HEK293T (cell line): Measurements from ENCODE around the gene BMPR2.

ENCODE experiments used
- CTCF ChIA-PET: fragments of 350-600 bp; formaldehyde crosslinking; extraction: SDS; loops from one replicate; lab custom pipeline; 2021; ENCODE audit warnings: antibody characterized with exemption, inconsistent platforms; lab: Yijun Ruan, JAX
- POLR2A ChIA-PET: fragments of 350-600 bp; formaldehyde crosslinking; extraction: SDS; loops from one replicate; lab custom pipeline; 2020; ENCODE audit warnings: antibody characterized with exemption, inconsistent platforms; lab: Yijun Ruan, JAX
- DNase-seq: peaks from one replicate; pipeline ENCODE4 v3.0.0; 2012; ENCODE audit warnings: mixed read lengths; ENCODE audit errors: extremely low spot score
- ARNT ChIP-seq: fragments of 450-650 bp; IDR thresholded peaks from 2 replicates; pipeline ENCODE4 v1.6.1; 2017; ENCODE audit warnings: mild to moderate bottlenecking
- BHLHE40 ChIP-seq: fragments of 450-650 bp; IDR thresholded peaks from 2 replicates; pipeline ENCODE4 v1.6.1; 2016; ENCODE audit warnings: mild to moderate bottlenecking, moderate library complexity, borderline replicate concordance
- CTBP1 ChIP-seq: fragments of 450-650 bp; IDR thresholded peaks from 2 replicates; pipeline ENCODE4 v1.6.1; 2016; ENCODE audit warnings: borderline replicate concordance
- ELF4 ChIP-seq: fragments of 450-650 bp; IDR thresholded peaks from 2 replicates; pipeline ENCODE4 v1.6.1; 2017; ENCODE audit warnings: antibody characterized with exemption
- FOXA1 ChIP-seq: fragments of 450-650 bp; IDR thresholded peaks from 2 replicates; pipeline ENCODE4 v1.6.1; 2016; ENCODE audit warnings: mild to moderate bottlenecking
- FOXK2 ChIP-seq: fragments of 450-650 bp; IDR thresholded peaks from 2 replicates; pipeline ENCODE4 v1.6.1; 2016; ENCODE audit warnings: mild to moderate bottlenecking
- FOXM1 ChIP-seq: fragments of 450-650 bp; IDR thresholded peaks from 2 replicates; pipeline ENCODE4 v1.6.1; 2017; ENCODE audit warnings: mild to moderate bottlenecking, borderline replicate concordance
- HDGF ChIP-seq: fragments of 450-650 bp; IDR thresholded peaks from 2 replicates; pipeline ENCODE4 v1.6.1; 2017; ENCODE audit warnings: antibody characterized with exemption, borderline replicate concordance
- L3MBTL2 ChIP-seq: fragments of 450-650 bp; conservative IDR thresholded peaks from 2 replicates; pipeline ENCODE4 v1.6.1; 2016; ENCODE audit warnings: mild to moderate bottlenecking
- LEF1 ChIP-seq: fragments of 450-650 bp; IDR thresholded peaks from 2 replicates; pipeline ENCODE4 v1.6.1; 2017; ENCODE audit warnings: mild to moderate bottlenecking, borderline replicate concordance
- NFRKB ChIP-seq: fragments of 450-650 bp; IDR thresholded peaks from 2 replicates; pipeline ENCODE4 v1.6.1; 2016; ENCODE audit warnings: mild to moderate bottlenecking, moderate library complexity
- SP1 ChIP-seq: fragments of 450-650 bp; IDR thresholded peaks from 2 replicates; pipeline ENCODE4 v1.6.1; 2017
- SUZ12 ChIP-seq: fragments of 450-650 bp; IDR thresholded peaks from 2 replicates; pipeline ENCODE4 v1.6.1; 2016; ENCODE audit warnings: mild to moderate bottlenecking
- TARDBP ChIP-seq: fragments of 450-650 bp; IDR thresholded peaks from 2 replicates; pipeline ENCODE4 v1.6.1; 2016
- ZNF384 ChIP-seq: fragments of 450-650 bp; IDR thresholded peaks from 2 replicates; pipeline ENCODE4 v1.6.1; 2016
- TF ChIP-seq, protein P1 (sequence below): fragments of 450-650 bp; IDR thresholded peaks from 2 replicates; pipeline ENCODE4 v1.6.1; 2016

BMPR2 gene

DNA sequence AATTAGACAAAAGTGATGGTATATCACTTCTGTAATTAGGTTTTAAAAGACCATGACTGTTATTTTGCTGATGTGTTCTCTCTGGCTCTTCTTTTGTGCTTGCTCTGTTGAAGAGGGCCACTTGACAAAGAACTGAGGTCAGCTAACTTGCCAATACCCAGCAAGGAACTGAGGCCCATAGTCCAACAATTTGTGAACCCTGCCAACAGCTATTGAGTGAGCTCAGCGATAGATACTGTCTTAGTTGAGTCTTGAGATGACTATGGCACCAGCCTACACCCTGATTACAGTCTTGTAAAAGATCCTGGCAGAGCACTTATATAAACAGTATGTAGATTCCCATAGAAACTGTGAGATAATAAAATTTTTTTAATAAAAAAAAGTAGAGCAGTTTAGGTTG is 103.0 kb downstream of the BMPR2 start:
- no peak for DNase-seq
- POLR2A ChIA-PET: interaction anchor here (0.5 kb wide), 1 partner anchor 9 kb away, joined by 3 read pairs; no protein-coding TSS in a partner anchor
- CTCF ChIA-PET: no interaction called here
- TF ChIP-seq NFRKB (no peak), ZNF384 (no peak), FOXM1 (no peak), SP1 (no peak), CTBP1 (no peak), LEF1 (no peak), ELF4 (no peak), SUZ12 (no peak), ARNT (no peak), HDGF (no peak), BHLHE40 (no peak), FOXA1 (no peak)
- TF ChIP-seq, protein P1, sequence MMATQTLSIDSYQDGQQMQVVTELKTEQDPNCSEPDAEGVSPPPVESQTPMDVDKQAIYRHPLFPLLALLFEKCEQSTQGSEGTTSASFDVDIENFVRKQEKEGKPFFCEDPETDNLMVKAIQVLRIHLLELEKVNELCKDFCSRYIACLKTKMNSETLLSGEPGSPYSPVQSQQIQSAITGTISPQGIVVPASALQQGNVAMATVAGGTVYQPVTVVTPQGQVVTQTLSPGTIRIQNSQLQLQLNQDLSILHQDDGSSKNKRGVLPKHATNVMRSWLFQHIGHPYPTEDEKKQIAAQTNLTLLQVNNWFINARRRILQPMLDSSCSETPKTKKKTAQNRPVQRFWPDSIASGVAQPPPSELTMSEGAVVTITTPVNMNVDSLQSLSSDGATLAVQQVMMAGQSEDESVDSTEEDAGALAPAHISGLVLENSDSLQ: no peak

DNA sequence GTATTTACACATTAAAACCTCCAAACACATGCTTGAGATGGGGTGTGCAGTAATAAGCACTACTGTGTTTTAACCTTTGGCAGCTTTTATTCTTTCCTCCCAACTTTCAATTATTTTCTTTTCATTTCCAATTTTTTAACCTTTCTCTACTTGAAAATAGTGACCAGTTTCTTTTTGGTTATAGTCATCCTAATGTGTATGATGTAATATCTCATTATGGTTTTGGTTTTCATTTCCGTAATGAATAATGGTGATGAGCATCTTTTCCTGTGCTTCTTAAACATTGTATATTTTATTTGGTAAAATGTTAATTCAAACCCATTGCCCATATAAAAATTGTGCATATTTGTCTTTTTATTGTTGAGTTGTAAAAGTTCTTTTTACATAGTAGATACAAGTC is 103.5 kb downstream of the BMPR2 start:
- DNase-seq: no peak
- TF ChIP-seq FOXA1 (no peak), ZNF384 (no peak), CTBP1 (no peak), FOXM1 (no peak), L3MBTL2 (no peak), FOXK2 (no peak), HDGF (no peak), SUZ12 (no peak)
- POLR2A ChIA-PET: no interaction called here
- CTCF ChIA-PET: no interaction called here

DNA sequence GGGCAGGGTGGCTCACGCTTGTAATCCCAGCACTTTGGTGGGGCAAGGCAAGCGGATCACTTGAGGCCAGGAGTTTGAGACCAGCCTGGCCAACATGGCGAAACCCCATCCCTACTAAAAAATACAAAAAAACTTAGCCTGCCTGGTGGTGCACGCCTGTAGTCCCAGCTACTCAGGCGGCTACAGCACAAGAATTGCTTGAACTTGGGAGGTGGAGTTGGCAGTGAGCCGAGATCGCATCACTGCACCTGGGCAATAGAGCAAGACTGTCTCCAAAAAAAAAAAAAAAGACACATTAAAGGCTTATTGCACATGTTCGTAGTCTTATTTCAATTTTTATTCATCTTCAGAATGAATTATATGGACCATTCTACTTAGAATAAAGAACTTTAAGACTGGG is 110.2 kb downstream of the BMPR2 start:
- ChIA-PET POLR2A (no interaction called here), CTCF (no interaction called here)
- TF ChIP-seq ARNT (no peak), ELF4 (no peak), TARDBP (no peak), BHLHE40 (no peak), SUZ12 (no peak), HDGF (no peak), CTBP1 (no peak), FOXA1 (no peak), FOXM1 (no peak), SP1 (no peak), FOXK2 (no peak), LEF1 (no peak), ZNF384 (no peak), L3MBTL2 (no peak), NFRKB (no peak)
- TF ChIP-seq, protein P1: no peak

DNA sequence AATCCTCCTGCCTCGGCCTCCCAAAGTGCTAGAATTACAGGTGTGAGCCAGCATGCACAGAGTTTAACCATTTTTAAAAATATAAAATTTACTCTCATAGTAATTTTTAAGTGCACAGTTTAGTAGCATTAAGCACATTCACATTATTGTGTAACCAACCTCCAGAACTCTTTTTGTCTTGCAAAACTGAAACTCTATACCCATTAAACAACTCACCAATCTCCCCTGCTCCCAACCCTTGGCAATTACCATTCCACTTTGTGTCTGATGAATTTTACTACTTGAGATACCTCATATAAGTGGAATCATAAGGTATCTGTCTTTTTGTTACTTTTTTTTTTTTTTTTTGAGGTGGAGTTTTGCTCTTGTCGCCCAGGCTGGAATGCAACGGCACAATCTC is 112.5 kb downstream of the BMPR2 start:
- CTCF ChIA-PET: no interaction called here
- no peak for DNase-seq
- POLR2A ChIA-PET: no interaction called here
- TF ChIP-seq BHLHE40 (no peak), FOXA1 (no peak), SP1 (no peak), CTBP1 (no peak)

More for the DNA sequence above, 110.2 kb downstream of the BMPR2 start:
- DNase-seq: no peak

DNA sequence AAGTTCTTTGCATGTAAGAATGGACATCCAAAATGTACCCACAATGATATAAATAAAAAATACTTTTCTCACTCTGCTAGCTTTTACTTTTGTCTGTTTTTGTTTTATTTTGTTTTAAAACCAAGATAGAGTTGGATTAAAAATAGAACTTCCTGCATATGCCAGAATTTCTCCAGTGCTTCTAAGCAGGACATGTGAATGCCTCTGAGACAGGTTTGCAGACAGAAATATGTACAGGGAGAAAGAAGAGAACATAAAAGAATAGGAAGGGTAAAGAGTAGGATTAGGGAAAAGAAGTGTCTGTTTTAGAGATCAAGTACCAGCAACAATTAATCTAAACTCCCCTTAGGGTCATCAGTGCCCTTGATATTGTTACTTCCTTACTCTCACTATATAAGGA is 114.4 kb downstream of the BMPR2 start:
- TF ChIP-seq ZNF384 (no peak), ELF4 (no peak), LEF1 (no peak), L3MBTL2 (no peak), ARNT (no peak), CTBP1 (no peak), HDGF (no peak), FOXM1 (no peak), TARDBP (no peak), BHLHE40 (no peak), FOXA1 (no peak), SUZ12 (no peak), FOXK2 (no peak), NFRKB (no peak), SP1 (no peak)
- TF ChIP-seq, protein P1: no peak
- ChIA-PET CTCF (no interaction called here), POLR2A (no interaction called here)
- no peak for DNase-seq

DNA sequence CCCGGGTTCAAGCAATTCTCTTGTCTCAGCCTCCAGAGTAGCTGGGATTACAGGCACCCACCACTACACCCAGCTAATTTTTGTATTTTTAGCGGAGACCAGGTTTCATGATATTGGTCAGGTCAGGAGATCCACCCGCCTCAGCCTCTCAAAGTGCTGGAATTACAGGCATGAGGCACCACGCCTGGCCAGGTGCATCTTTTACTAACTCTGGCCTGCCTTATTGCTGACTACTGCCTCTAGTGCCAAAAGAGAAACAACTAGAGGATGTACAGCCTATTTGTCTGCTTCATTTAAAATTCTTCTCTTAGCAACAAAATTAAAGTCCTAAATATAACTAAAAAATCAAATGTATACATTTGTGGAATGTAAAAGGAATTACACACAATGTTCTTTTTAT is 115.4 kb downstream of the BMPR2 start:
- no peak for DNase-seq
- TF ChIP-seq FOXA1 (no peak), ELF4 (no peak), TARDBP (no peak), ARNT (no peak), SUZ12 (no peak), HDGF (no peak), CTBP1 (no peak), FOXM1 (no peak), FOXK2 (no peak), ZNF384 (no peak), BHLHE40 (no peak), LEF1 (no peak)
- CTCF ChIA-PET: interaction anchor here (0.6 kb wide), 1 partner anchor 10 kb away, joined by 3 read pairs; no protein-coding TSS in a partner anchor
- POLR2A ChIA-PET: no interaction called here
